ENCODE results near the gene DAG1. TPM values are rescaled to one million over a fixed set of nuclear protein-coding genes. Genes with fewer than 3 reads are reported as not detected.

Gene DAG1
- total RNA-seq, 2 donors from 2014 or later = 86.7 to 213 TPM

- no peak overlapping the region for H3K27ac ChIP-seq
- H3K4me1 ChIP-seq (replicated peaks) = no peaks in the 10 kb centered on the region
- WGBS = 54% methylated on average over 6 of the region's 6 CpGs
- no peaks in the 10 kb centered on the region for H3K36me3 ChIP-seq
- intact Hi-C loops (cut with DNase I) = no loop called here
- no peak overlapping the region for H3K4me3 ChIP-seq
- no peak for DNase-seq (ENCODE audit: low spot score)
- H3K27me3 ChIP-seq (replicated peaks; ENCODE audit: insufficient read depth) = no peaks in the 10 kb centered on the region
- TF ChIP-seq CTCF (IDR thresholded peaks at IDR 0.05) = no peak
- no peak for TF ChIP-seq POLR2AphosphoS5 (IDR thresholded peaks at IDR 0.05)
- no peak for TF ChIP-seq POLR2A (IDR thresholded peaks at IDR 0.05)
- H3K9me3 ChIP-seq = no peaks in the 10 kb centered on the region
Measured at GRCh38 chr3:49570028-49570654, 100.1 kb downstream of the DAG1 start.

GRCh38 chr3:49582177-49582576 lies 112.1 kb downstream of the DAG1 start:
- no peak overlapping the region for H3K4me3 ChIP-seq
- no peaks in the 10 kb centered on the region for H3K4me1 ChIP-seq (replicated peaks)
- TF ChIP-seq CTCF (IDR thresholded peaks at IDR 0.05) (no peak), POLR2AphosphoS5 (IDR thresholded peaks at IDR 0.05) (no peak), POLR2A (IDR thresholded peaks at IDR 0.05) (no peak)
- intact Hi-C loops (cut with DNase I) = no loop called here
- no peaks in the 10 kb centered on the region for H3K27me3 ChIP-seq (replicated peaks; ENCODE audit: insufficient read depth)
- H3K9me3 ChIP-seq = no peaks in the 10 kb centered on the region
- no peak overlapping the region for H3K27ac ChIP-seq
- H3K36me3 ChIP-seq = no peaks in the 10 kb centered on the region
- DNase-seq (ENCODE audit: low spot score) = no peak

Small RNAs within 50 kb of the gene (small RNA-seq; reads per million reads assigned to genes)
- 0 reads per million in 2 donors for gene RNA5SP130

Other genes starting within 250 kb of the DAG1 start
- 1 to 10 TPM; 4.3 to 9.7 TPM for gene C3orf62, start 193.0 kb upstream of the DAG1 start, total RNA-seq
- 10 to 100 TPM; 18.3 to 30.8 TPM for gene USP4, start 130.2 kb upstream of the DAG1 start, total RNA-seq
- 100 to 1,000 TPM; 250 to 279 TPM for gene GPX1, start 111.9 kb upstream of the DAG1 start, total RNA-seq
- 100 to 1,000 TPM; 296 to 343 TPM for gene RHOA, start 58.3 kb upstream of the DAG1 start, total RNA-seq
- gene TCTA, start 57.8 kb upstream of the DAG1 start, total RNA-seq = 10 to 100 TPM; 39.6 to 70.0 TPM
- 1 to 10 TPM; 6.3 to 8.9 TPM for gene AMT, start 47.8 kb upstream of the DAG1 start, total RNA-seq
- 10 to 100 TPM in 1 of 2 donors, 1 to 10 TPM in 1; 5.9 to 11.6 TPM for gene NICN1, start 40.9 kb upstream of the DAG1 start, total RNA-seq
- gene BSN, start 84.2 kb downstream of the DAG1 start, total RNA-seq = 10 to 100 TPM in 1 of 2 donors, under 1 TPM in 1; 0.82 to 11.6 TPM
- gene APEH, start 204.1 kb downstream of the DAG1 start, total RNA-seq = 100 to 1,000 TPM in 1 of 2 donors, 10 to 100 TPM in 1; 84.4 to 116 TPM
- 10 to 100 TPM; 10.2 to 32.2 TPM for gene MST1, start 219.2 kb downstream of the DAG1 start, total RNA-seq
- gene RNF123, start 219.3 kb downstream of the DAG1 start, total RNA-seq = 10 to 100 TPM; 24.9 to 58.3 TPM
- gene AMIGO3, start 249.4 kb downstream of the DAG1 start, total RNA-seq = 10 to 100 TPM in 1 of 2 donors, 1 to 10 TPM in 1; 1.4 to 12.4 TPM